Stimulated activated effector memory CD8-positive, alpha-beta T cell treated with anti-CD3 and anti-CD28 coated beads, Interleukin-12 subunit alpha, Interleukin-12 subunit beta, amount 100 ng/mL, for 72 hours (primary cell): ENCODE data around the gene NECAB3.
A peak's percentile ranks its signal among the peaks of the same experiment; 100 is the strongest.

ENCODE experiments used
- ATAC-seq: fragments of 150-1000 bp; cut with Tn5 transposase; 2 replicates; pipeline ENCODE4 v1.10.0; 2021
- DNase-seq, 2 donors: peaks; one replicate each; pipeline ENCODE4 v3.0.0; 2021 to 2022; ENCODE audit warnings: low spot score in 2 of 2
- H3K27ac Mint-ChIP-seq: one replicate; pipeline ENCODE4 v1.8.0; 2022; ENCODE audit warnings: mild to moderate bottlenecking, mixed read lengths
- H3K36me3 Mint-ChIP-seq: one replicate; pipeline ENCODE4 v1.8.0; 2022; ENCODE audit warnings: mild to moderate bottlenecking, mixed read lengths
- H3K4me1 Mint-ChIP-seq: one replicate; pipeline ENCODE4 v1.8.0; 2022; ENCODE audit warnings: mixed read lengths
- H3K4me3 Mint-ChIP-seq: one replicate; pipeline ENCODE4 v1.8.0; 2022; ENCODE audit warnings: mild to moderate bottlenecking, mixed read lengths
- H3K9me3 Mint-ChIP-seq: one replicate; pipeline ENCODE4 v1.8.0; 2022; ENCODE audit warnings: mixed read lengths

NECAB3 gene, protein sequence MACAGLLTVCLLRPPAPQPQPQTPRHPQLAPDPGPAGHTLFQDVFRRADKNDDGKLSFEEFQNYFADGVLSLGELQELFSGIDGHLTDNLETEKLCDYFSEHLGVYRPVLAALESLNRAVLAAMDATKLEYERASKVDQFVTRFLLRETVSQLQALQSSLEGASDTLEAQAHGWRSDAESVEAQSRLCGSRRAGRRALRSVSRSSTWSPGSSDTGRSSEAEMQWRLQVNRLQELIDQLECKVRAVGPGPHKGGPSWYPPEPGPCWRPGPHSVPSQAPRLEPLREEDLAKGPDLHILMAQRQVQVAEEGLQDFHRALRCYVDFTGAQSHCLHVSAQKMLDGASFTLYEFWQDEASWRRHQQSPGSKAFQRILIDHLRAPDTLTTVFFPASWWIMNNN

GRCh38 chr20:33674294-33675135 is at the start of gene NECAB3:
Gene NECAB3 (minus strand): TSS chr20:33674428. CDS start chr20:33674352, 76 bp downstream.
- H3K27ac Mint-ChIP-seq, result peak within 1 kb of the TSS; percentile 88
- peak within 1 kb of the TSS; percentile 83 for H3K4me3 Mint-ChIP-seq
- H3K4me1 Mint-ChIP-seq, result peaks cover 51% of the 10 kb centered on the region
- H3K9me3 Mint-ChIP-seq, result no peaks in the 10 kb centered on the region
- peaks cover 59% of the 10 kb centered on the region for H3K36me3 Mint-ChIP-seq
- peak; percentile 64 to 87 for DNase-seq
- peak; percentile 84 for ATAC-seq

GRCh38 chr20:33721391-33722140 is 47.3 kb upstream of the NECAB3 start:
- no peak for ATAC-seq
- peaks cover 6% of the 10 kb centered on the region for H3K36me3 Mint-ChIP-seq
- H3K27ac Mint-ChIP-seq, result no peak overlapping the region
- peaks cover 19% of the 10 kb centered on the region for H3K4me1 Mint-ChIP-seq
- peaks cover 2% of the 10 kb centered on the region for H3K9me3 Mint-ChIP-seq
- DNase-seq, result no peak
- H3K4me3 Mint-ChIP-seq, result peak overlapping the region; percentile 62

GRCh38 chr20:33719989-33720709 is 45.9 kb upstream of the NECAB3 start, which contains the start of gene PXMP4:
Gene PXMP4 (minus strand): TSS chr20:33720310. CDS start chr20:33720207, 103 bp downstream.
- peak within 1 kb of the TSS; percentile 62 for H3K4me3 Mint-ChIP-seq
- H3K4me1 Mint-ChIP-seq, result peaks cover 25% of the 10 kb centered on the region
- peak; percentile 68 to 90 for DNase-seq
- peaks cover 12% of the 10 kb centered on the region for H3K36me3 Mint-ChIP-seq
- peak within 1 kb of the TSS; percentile 66 for H3K27ac Mint-ChIP-seq
- peak; percentile 99 for ATAC-seq
- H3K9me3 Mint-ChIP-seq, result peaks cover 2% of the 10 kb centered on the region

DNA sequence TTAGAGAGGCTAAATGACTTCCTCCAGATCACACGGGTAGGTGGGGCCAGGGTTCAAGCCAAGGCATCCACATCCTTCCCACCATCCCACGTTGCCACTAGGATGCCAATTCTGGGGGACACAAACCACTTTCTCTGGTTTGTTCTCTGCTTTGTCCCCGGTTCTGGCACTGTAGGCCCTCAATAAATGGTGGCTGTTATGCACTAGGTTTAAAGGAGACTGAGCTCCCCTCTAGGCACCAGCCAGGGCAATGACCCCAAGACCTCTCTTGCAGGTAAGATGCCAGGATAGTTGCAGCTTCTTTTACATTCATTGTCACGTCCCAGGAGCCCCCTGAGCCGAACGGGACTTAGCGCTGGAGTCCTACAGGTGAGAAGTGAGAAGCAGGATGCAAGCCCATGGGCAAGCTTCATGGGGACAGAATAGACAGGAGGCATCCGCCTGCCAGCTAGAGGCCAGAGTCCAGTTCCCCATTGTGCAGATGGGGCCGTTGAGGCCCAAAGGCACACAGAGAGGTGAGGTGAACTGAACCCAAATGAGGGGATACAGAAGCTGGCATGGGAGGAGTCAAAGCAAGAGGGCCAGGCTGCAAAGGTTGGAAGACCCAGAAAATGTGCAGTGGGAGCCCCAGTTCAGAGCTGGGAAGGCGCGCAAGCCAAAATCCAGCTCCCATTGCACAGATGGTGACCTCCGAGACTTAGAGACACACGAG is 45.2 kb upstream of the NECAB3 start:
- H3K36me3 Mint-ChIP-seq, result peaks cover 12% of the 10 kb centered on the region
- peaks cover 25% of the 10 kb centered on the region for H3K4me1 Mint-ChIP-seq
- H3K4me3 Mint-ChIP-seq, result peak overlapping the region; percentile 62
- ATAC-seq (peak; percentile 1), DNase-seq (peak in 1 of 2 donors; percentile 4)
- H3K9me3 Mint-ChIP-seq, result peaks cover 2% of the 10 kb centered on the region
- peak overlapping the region; percentile 66 for H3K27ac Mint-ChIP-seq

DNA sequence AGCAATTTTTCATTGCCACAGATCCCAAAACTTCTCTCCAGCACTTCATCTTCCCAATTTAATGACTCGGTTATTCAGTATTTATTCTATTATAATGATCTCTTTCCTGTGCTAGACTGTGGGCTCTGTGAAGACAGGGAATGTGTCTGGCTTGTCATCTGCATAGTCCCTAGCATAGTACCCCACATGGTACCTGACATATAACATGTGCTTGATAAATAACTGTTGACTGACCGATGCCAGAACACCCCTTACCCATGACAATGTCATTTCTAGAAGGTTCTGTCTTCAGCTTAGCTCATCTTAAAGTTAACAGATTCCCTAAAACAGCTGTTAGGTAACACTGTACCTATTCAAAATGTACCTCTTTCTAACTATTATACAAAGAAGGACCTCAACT is 42.3 kb upstream of the NECAB3 start:
- Mint-ChIP-seq H3K36me3 (peaks cover 39% of the 10 kb centered on the region), H3K27ac (no peak overlapping the region), H3K9me3 (peaks cover 2% of the 10 kb centered on the region), H3K4me3 (no peak overlapping the region), H3K4me1 (peaks cover 25% of the 10 kb centered on the region)
- no peak for DNase-seq
- no peak for ATAC-seq

DNA sequence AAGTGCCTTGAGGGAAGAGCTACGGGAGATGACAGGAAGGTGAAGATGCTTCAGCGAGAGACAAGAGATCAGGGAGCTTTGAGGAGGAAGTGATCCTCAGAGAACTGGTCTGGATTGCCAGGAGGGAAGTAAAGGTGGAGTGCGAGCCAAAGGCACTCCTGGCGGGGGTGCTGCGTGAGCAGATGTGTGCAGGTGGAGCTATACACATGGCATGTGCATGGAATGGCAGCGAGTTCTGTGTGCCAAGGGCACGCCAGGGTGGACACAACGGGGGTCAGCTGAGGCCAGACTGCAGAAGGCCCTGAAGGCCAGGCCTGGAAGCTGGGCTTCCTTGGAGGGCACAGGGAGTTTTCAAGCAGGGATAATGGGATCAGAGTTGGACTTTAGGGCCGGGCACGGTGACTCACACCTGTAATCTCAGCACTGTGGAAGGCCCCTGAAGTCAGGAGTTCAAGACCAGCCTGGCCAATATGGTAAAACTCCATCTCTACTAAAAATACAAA is 39.7 kb upstream of the NECAB3 start:
- Mint-ChIP-seq H3K27ac (no peak overlapping the region), H3K4me1 (peaks cover 26% of the 10 kb centered on the region), H3K4me3 (no peak overlapping the region), H3K36me3 (peaks cover 47% of the 10 kb centered on the region), H3K9me3 (no peaks in the 10 kb centered on the region)
- DNase-seq (no peak), ATAC-seq (no peak)

DNA sequence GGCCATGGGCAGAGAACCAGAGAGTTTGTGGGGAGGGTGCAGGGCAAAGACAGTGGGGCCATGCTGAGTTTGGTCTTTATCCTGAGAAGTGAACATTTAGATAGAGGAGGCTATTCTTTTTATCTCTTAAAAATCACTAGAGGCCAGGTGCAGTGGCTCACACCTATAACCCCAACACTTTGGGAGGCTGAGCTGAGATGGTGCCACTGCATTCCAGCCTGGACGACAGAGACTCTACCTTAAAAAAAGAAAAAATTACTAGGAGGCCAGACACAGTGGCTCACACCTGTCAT is 37.2 kb upstream of the NECAB3 start:
- ATAC-seq (no peak), DNase-seq (no peak)
- H3K9me3 Mint-ChIP-seq, result no peaks in the 10 kb centered on the region
- H3K27ac Mint-ChIP-seq, result peak overlapping the region; percentile 48
- H3K4me1 Mint-ChIP-seq, result peaks cover 24% of the 10 kb centered on the region
- H3K4me3 Mint-ChIP-seq, result no peak overlapping the region
- peaks cover 64% of the 10 kb centered on the region for H3K36me3 Mint-ChIP-seq

GRCh38 chr20:33710681-33711445 is 36.6 kb upstream of the NECAB3 start:
- Mint-ChIP-seq H3K4me1 (peaks cover 21% of the 10 kb centered on the region), H3K9me3 (no peaks in the 10 kb centered on the region), H3K36me3 (peaks cover 64% of the 10 kb centered on the region), H3K27ac (peak overlapping the region; percentile 48), H3K4me3 (no peak overlapping the region)
- no peak for DNase-seq
- no peak for ATAC-seq

- Mint-ChIP-seq H3K9me3 (no peaks in the 10 kb centered on the region), H3K36me3 (peaks cover 59% of the 10 kb centered on the region), H3K4me3 (no peak overlapping the region), H3K27ac (peak overlapping the region; percentile 54), H3K4me1 (peaks cover 21% of the 10 kb centered on the region)
- DNase-seq (no peak), ATAC-seq (no peak)
Observed at GRCh38 chr20:33709905-33710541, 35.8 kb upstream of the NECAB3 start.

DNA sequence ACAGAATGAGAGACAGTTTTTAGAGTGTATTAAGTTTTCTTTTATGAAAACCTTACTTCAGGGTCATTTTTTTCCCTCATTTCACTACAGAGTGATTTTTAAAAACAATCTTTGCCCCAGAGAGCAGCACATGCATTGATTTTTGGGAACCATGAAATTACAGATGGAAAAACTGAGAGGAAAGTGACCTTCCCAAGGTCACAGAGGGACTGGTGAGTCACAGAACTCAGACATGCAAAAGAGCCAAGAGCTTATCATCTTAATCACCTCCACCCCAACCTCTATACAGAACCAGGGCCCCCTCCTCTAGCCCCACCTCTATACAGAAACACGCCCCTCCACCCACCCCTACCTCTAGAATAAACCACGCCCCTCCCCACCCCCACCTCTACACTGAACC is 35.2 kb upstream of the NECAB3 start:
- H3K36me3 Mint-ChIP-seq, result peaks cover 59% of the 10 kb centered on the region
- peak; percentile 37 for ATAC-seq
- H3K27ac Mint-ChIP-seq, result peak overlapping the region; percentile 54
- DNase-seq, result no peak
- no peaks in the 10 kb centered on the region for H3K9me3 Mint-ChIP-seq
- H3K4me3 Mint-ChIP-seq, result no peak overlapping the region
- H3K4me1 Mint-ChIP-seq, result peaks cover 21% of the 10 kb centered on the region

DNA sequence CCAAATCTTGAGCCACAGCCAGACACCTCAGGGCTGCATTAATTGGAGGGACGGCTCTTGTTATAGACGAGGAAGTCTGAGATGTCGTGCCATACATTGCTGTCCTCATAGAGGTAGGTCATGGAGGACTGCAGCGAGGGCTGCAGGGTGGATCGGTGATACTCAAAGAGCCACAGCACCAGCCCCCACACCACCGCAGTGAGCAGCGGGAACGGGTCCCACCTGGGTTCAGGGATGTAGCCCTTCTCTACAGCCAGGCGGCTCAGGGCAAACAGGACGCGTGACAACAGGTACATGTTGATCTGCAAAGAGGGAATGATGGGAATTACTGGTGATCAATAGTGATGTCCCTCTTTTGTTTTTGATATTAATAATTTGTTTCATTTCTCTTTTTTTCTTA is 33.4 kb upstream of the NECAB3 start:
- peaks cover 21% of the 10 kb centered on the region for H3K4me1 Mint-ChIP-seq
- peaks cover 43% of the 10 kb centered on the region for H3K36me3 Mint-ChIP-seq
- DNase-seq, result no peak
- H3K27ac Mint-ChIP-seq, result no peak overlapping the region
- no peaks in the 10 kb centered on the region for H3K9me3 Mint-ChIP-seq
- ATAC-seq, result no peak
- no peak overlapping the region for H3K4me3 Mint-ChIP-seq

- no peak overlapping the region for H3K27ac Mint-ChIP-seq
- DNase-seq (no peak), ATAC-seq (no peak)
- peaks cover 17% of the 10 kb centered on the region for H3K36me3 Mint-ChIP-seq
- H3K9me3 Mint-ChIP-seq, result no peaks in the 10 kb centered on the region
- H3K4me1 Mint-ChIP-seq, result peaks cover 3% of the 10 kb centered on the region
- no peak overlapping the region for H3K4me3 Mint-ChIP-seq
Observed at GRCh38 chr20:33704197-33704924, 30.1 kb upstream of the NECAB3 start.
